Activated T-helper 1 cell treated with anti-CD3 and anti-CD28 coated beads, Interleukin-2, amount 50 U/mL, for 16 hours (primary cell): Measurements from ENCODE around the gene USP17L27.
"Not testable (repeated sequence)": the region's sequence is repeated elsewhere in the genome, so short reads cannot be mapped to it uniquely, and the experiment has no call there.

ENCODE experiments used
- DNase-seq, 2 donors: peaks; one replicate each; pipeline ENCODE4 v3.0.0-alpha.2; 2020; ENCODE audit warnings: low read depth in 1 of 2, low spot score in 1 of 2

The USP17L27 gene, protein sequence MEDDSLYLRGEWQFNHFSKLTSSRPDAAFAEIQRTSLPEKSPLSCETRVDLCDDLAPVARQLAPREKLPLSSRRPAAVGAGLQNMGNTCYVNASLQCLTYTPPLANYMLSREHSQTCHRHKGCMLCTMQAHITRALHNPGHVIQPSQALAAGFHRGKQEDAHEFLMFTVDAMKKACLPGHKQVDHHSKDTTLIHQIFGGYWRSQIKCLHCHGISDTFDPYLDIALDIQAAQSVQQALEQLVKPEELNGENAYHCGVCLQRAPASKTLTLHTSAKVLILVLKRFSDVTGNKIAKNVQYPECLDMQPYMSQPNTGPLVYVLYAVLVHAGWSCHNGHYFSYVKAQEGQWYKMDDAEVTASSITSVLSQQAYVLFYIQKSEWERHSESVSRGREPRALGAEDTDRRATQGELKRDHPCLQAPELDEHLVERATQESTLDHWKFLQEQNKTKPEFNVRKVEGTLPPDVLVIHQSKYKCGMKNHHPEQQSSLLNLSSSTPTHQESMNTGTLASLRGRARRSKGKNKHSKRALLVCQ

GRCh38 chr4:9343848-9344247 lies at the start of gene USP17L27:
Gene USP17L27, plus strand, starts transcription at chr4:9344148. Its CDS starts 0 bp downstream, at chr4:9344148.
- not testable (repeated sequence) for DNase-seq

GRCh38 chr4:9324191-9324590 lies 19.8 kb upstream of the USP17L27 start:
- not testable (repeated sequence) for DNase-seq

DNA sequence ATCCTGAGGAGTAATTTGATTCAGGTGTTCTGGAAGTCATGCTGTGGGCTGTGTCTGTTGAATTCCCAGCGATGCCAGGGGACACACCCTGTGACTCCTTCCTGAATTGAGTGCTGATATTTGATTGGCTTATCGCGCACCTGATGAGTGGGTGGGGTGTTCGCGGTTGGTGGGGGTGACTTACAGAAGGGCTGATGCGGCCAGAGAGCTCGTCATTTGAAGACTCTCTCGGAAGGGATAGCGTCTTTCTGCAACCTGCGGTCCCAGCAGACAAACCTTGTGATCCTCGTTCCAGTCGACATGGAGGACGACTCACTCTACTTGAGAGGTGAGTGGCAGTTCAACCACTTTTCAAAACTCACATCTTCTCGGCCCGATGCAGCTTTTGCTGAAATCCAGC lies 19.1 kb upstream of the USP17L27 start, which contains the start of gene USP17L24:
TSS of gene USP17L24 (plus strand) at position 301 of the 400 bp plus-strand sequence. CDS start at position 301, 0 bp downstream.
- not testable (repeated sequence) for DNase-seq

DNA sequence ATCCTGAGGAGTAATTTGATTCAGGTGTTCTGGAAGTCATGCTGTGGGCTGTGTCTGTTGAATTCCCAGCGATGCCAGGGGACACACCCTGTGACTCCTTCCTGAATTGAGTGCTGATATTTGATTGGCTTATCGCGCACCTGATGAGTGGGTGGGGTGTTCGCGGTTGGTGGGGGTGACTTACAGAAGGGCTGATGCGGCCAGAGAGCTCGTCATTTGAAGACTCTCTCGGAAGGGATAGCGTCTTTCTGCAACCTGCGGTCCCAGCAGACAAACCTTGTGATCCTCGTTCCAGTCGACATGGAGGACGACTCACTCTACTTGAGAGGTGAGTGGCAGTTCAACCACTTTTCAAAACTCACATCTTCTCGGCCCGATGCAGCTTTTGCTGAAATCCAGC lies 14.3 kb upstream of the USP17L27 start, which contains the start of gene USP17L25:
TSS of gene USP17L25 (plus strand) at position 301 of the 400 bp plus-strand sequence. CDS start at position 301, 0 bp downstream.
- DNase-seq = not testable (repeated sequence)

DNA sequence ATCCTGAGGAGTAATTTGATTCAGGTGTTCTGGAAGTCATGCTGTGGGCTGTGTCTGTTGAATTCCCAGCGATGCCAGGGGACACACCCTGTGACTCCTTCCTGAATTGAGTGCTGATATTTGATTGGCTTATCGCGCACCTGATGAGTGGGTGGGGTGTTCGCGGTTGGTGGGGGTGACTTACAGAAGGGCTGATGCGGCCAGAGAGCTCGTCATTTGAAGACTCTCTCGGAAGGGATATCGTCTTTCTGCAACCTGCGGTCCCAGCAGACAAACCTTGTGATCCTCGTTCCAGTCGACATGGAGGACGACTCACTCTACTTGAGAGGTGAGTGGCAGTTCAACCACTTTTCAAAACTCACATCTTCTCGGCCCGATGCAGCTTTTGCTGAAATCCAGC lies 9.6 kb upstream of the USP17L27 start, which contains the start of gene USP17L26:
TSS of gene USP17L26 (plus strand) at position 301 of the 400 bp plus-strand sequence. CDS start at position 301, 0 bp downstream.
- not testable (repeated sequence) for DNase-seq

- DNase-seq = not testable (repeated sequence)
Measured at GRCh38 chr4:9339103-9339502, 4.8 kb upstream of the USP17L27 start, which contains the start of gene USP17L5. Gene USP17L5, plus strand, starts transcription at chr4:9339403. Its CDS starts 0 bp downstream, at chr4:9339403.

- not testable (repeated sequence) for DNase-seq
Measured at GRCh38 chr4:9348593-9348992, 4.6 kb downstream of the USP17L27 start, which contains the start of gene USP17L28. Gene USP17L28, plus strand, starts transcription at chr4:9348893. Its CDS starts 0 bp downstream, at chr4:9348893.

DNA sequence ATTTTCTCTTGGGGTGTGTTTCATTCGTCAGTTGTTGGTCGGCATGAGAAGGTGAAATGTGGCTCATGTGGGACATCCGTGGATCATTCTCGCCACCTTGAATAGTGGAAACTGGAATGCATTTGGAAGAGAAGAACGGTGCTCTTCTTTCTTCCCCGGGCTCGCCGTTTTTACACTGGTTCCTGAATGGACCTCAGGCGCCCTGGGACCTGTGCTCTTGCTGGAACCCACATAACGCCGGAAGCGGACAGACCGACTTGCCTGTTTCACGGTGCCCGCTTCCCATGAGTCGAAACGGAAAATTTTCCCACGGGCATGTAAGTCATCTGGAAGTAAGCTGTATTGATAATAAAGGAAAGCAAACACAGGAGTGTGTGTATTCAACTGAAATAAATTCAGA lies 6.9 kb downstream of the USP17L27 start:
- DNase-seq = not testable (repeated sequence)

GRCh38 chr4:9353338-9353737 lies 9.4 kb downstream of the USP17L27 start, which contains the start of gene USP17L29:
Gene USP17L29, plus strand, starts transcription at chr4:9353638. Its CDS starts 0 bp downstream, at chr4:9353638.
- DNase-seq = not testable (repeated sequence)

DNA sequence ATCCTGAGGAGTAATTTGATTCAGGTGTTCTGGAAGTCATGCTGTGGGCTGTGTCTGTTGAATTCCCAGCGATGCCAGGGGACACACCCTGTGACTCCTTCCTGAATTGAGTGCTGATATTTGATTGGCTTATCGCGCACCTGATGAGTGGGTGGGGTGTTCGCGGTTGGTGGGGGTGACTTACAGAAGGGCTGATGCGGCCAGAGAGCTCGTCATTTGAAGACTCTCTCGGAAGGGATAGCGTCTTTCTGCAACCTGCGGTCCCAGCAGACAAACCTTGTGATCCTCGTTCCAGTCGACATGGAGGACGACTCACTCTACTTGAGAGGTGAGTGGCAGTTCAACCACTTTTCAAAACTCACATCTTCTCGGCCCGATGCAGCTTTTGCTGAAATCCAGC lies 18.9 kb downstream of the USP17L27 start, which contains the start of gene USP17L30:
TSS of gene USP17L30 (plus strand) at position 301 of the 400 bp plus-strand sequence. CDS start at position 301, 0 bp downstream.
- not testable (repeated sequence) for DNase-seq

DNA sequence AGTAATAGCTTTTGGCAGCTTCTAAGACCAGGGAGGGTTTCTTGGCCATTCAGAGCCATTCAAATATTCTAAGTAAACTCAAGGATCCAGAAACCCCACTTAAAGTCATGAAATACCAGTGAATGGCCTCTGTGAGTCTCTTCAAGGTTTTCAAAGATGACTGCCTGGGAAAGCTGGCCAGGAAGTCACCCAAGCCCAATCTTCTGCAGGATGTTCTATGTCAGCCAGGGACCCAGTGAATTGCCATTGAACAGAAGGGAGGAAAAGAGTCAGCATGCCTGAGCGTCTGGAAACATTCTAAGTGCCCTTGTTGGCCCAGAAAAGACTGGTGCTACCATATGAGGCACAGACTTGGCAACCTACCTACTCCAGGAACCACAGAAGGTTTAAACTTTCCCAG lies 35.9 kb downstream of the USP17L27 start:
- not testable (repeated sequence) for DNase-seq

- peak in 1 of 2 donors; percentile 11 for DNase-seq
Measured at GRCh38 chr4:9381012-9381534, 37.1 kb downstream of the USP17L27 start.

DNA sequence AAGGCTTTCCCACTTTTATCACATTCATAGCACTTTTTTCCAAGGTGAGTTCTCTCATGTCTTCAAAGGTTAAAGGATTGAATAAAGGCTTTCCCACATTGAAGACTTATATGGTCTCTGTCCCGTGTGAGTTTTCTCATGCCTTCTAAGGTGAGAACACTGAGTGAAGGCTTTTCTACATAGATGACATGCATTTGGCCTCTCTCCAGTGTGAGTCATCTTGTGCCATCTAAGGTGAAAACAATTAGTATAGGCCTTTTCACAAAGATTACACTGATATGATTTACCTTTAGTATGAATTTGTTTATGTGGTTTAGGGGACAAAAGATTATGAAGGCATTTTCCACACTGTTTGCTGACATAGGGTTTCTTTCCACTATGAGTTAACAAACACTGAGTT lies 40.2 kb downstream of the USP17L27 start:
- DNase-seq = no peak

DNA sequence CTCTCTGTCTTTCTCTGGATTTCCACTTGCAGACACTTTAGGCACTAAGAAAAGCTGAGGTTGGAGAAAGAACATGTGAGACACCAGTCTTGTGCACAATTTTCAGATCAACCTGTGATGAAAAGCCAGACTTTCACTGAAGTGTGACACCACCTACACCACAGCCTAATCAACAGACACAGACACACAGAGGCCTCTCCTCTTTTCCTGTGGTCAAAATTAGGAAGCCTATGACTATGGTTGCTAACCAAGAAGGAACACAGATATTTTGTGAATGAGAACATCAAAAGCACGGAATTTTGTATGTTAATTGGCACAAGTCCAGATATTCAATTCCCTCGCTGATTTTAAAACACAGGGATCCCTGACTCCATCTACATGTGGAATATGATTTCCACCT lies 45.1 kb downstream of the USP17L27 start:
- not testable (repeated sequence) for DNase-seq
